IPS DF 6.9 (cell line): ENCODE data around the gene RFX1.
"Not testable (repeated sequence)": the region's sequence is repeated elsewhere in the genome, so short reads cannot be mapped to it uniquely, and the experiment has no call there.

Experiments used
- DNase-seq: peaks from one replicate; pipeline ENCODE4 v3.0.0-alpha.2; 2013; ENCODE audit warnings: low read depth, low spot score
- H3K27ac ChIP-seq: one replicate; pipeline ENCODE4 v1.5.1; 2013; ENCODE audit warnings: low read length, control low read depth
- H3K27me3 ChIP-seq: 2 replicates; pipeline ENCODE4 v1.6.1; 2013; ENCODE audit warnings: mild to moderate bottlenecking, low read length; ENCODE audit not compliant: control insufficient read depth, insufficient read depth
- H3K36me3 ChIP-seq: 2 replicates; pipeline ENCODE4 v1.6.1; 2013; ENCODE audit warnings: low read length; ENCODE audit not compliant: control insufficient read depth, insufficient read depth
- H3K4me1 ChIP-seq: 2 replicates; pipeline ENCODE4 v1.6.1; 2013; ENCODE audit warnings: low read length; ENCODE audit not compliant: control insufficient read depth, insufficient read depth
- H3K4me3 ChIP-seq: 2 replicates; pipeline ENCODE4 v1.5.1; 2013; ENCODE audit warnings: mild to moderate bottlenecking, low read length
- H3K9me3 ChIP-seq: 2 replicates; pipeline ENCODE4 v1.6.1; 2013; ENCODE audit warnings: low read length, inconsistent platforms; ENCODE audit not compliant: control insufficient read depth, insufficient read depth
- WGBS: extraction: QIAGEN DNeasy Blood & Tissue Kit; methylation state at CpG from one replicate; pipeline ENCODE4 v1.1.7; 2013; ENCODE audit warnings: mixed read lengths, missing lambda C conversion rate; ENCODE audit not compliant: insufficient read length, insufficient coverage; 5-methylcytosine and 5-hydroxymethylcytosine counted together

RFX1 gene

GRCh38 chr19:14048443-14049153 is 42.5 kb upstream of the RFX1 start:
- no peaks in the 10 kb centered on the region for H3K4me1 ChIP-seq
- H3K27me3 ChIP-seq: no peaks in the 10 kb centered on the region
- WGBS: no CpG with 5 or more reads among the region's 8 CpGs
- H3K36me3 ChIP-seq: no peaks in the 10 kb centered on the region; the same call in 1 of the 2 replicates
- no peaks in the 10 kb centered on the region for H3K9me3 ChIP-seq
- no peak overlapping the region for H3K4me3 ChIP-seq
- H3K27ac ChIP-seq: no peak overlapping the region
- DNase-seq: no peak

GRCh38 chr19:14047866-14048265 is 41.7 kb upstream of the RFX1 start:
- not testable (repeated sequence) for H3K4me3 ChIP-seq, H3K9me3 ChIP-seq, H3K4me1 ChIP-seq, H3K36me3 ChIP-seq, H3K27me3 ChIP-seq, DNase-seq, H3K27ac ChIP-seq
- WGBS: no CpG with 5 or more reads among the region's 10 CpGs

- not testable (repeated sequence) for H3K27me3 ChIP-seq, H3K4me3 ChIP-seq, H3K27ac ChIP-seq, H3K9me3 ChIP-seq, H3K36me3 ChIP-seq, DNase-seq, H3K4me1 ChIP-seq
- no CpG with 5 or more reads among the region's 19 CpGs for WGBS
Observed at GRCh38 chr19:14042659-14043608, 36.8 kb upstream of the RFX1 start.

- Histone ChIP-seq H3K27me3 (no peaks in the 10 kb centered on the region), H3K4me3 (no peak overlapping the region), H3K36me3 (no peaks in the 10 kb centered on the region; the same call in 1 of the 2 replicates), H3K27ac (no peak overlapping the region), H3K4me1 (no peaks in the 10 kb centered on the region), H3K9me3 (no peaks in the 10 kb centered on the region)
- no CpG with 5 or more reads among the region's 7 CpGs for WGBS
- DNase-seq: no peak
Observed at GRCh38 chr19:14039181-14039580, 33.1 kb upstream of the RFX1 start.

- Histone ChIP-seq H3K9me3 (no peaks in the 10 kb centered on the region), H3K4me1 (no peaks in the 10 kb centered on the region; the same call in 1 of the 2 replicates), H3K27me3 (no peaks in the 10 kb centered on the region), H3K27ac (no peak overlapping the region), H3K36me3 (no peaks in the 10 kb centered on the region), H3K4me3 (no peak overlapping the region)
- DNase-seq: no peak
- WGBS: no CpG with 5 or more reads among the region's 7 CpGs
Observed at GRCh38 chr19:14035706-14036105, 29.6 kb upstream of the RFX1 start.

- not testable (repeated sequence) for H3K9me3 ChIP-seq, H3K27ac ChIP-seq, H3K36me3 ChIP-seq, H3K4me3 ChIP-seq, H3K27me3 ChIP-seq, H3K4me1 ChIP-seq, DNase-seq
- no CpG with 5 or more reads among the region's 12 CpGs for WGBS
Observed at GRCh38 chr19:14035159-14035558, 29.0 kb upstream of the RFX1 start.

GRCh38 chr19:14033946-14034345 is 27.8 kb upstream of the RFX1 start:
- Histone ChIP-seq H3K36me3 (no peaks in the 10 kb centered on the region), H3K4me3 (no peak overlapping the region), H3K4me1 (no peaks in the 10 kb centered on the region; the same call in 1 of the 2 replicates), H3K27ac (no peak overlapping the region), H3K27me3 (no peaks in the 10 kb centered on the region), H3K9me3 (no peaks in the 10 kb centered on the region)
- no peak for DNase-seq
- no CpG with 5 or more reads among the region's 2 CpGs for WGBS

GRCh38 chr19:14031719-14032480 is 25.8 kb upstream of the RFX1 start, which contains the start of gene IL27RA:
Gene IL27RA (plus strand): TSS chr19:14031762. CDS start chr19:14031873, 111 bp downstream.
- H3K9me3 ChIP-seq: no peaks in the 10 kb centered on the region
- no peak within 1 kb of the TSS for H3K27ac ChIP-seq
- no peaks in the 10 kb centered on the region; the same call in 1 of the 2 replicates for H3K4me1 ChIP-seq
- peak within 1 kb of the TSS; percentile 41; the same call in 1 of the 2 replicates for H3K4me3 ChIP-seq
- no peak for DNase-seq
- WGBS: no CpG with 5 or more reads among the region's 63 CpGs
- H3K36me3 ChIP-seq: no peaks in the 10 kb centered on the region
- H3K27me3 ChIP-seq: no peaks in the 10 kb centered on the region

GRCh38 chr19:14030997-14031718 is 25.0 kb upstream of the RFX1 start:
- no peak for DNase-seq
- Histone ChIP-seq H3K27me3 (no peaks in the 10 kb centered on the region), H3K4me1 (no peaks in the 10 kb centered on the region; the same call in 1 of the 2 replicates), H3K27ac (no peak overlapping the region), H3K9me3 (no peaks in the 10 kb centered on the region), H3K4me3 (peak overlapping the region; percentile 41; the same call in 1 of the 2 replicates), H3K36me3 (no peaks in the 10 kb centered on the region)
- no CpG with 5 or more reads among the region's 20 CpGs for WGBS
